GM21723 (cell line): ENCODE results near the gene TXNIP.

Experiments
- ATAC-seq: cut with Tn5 transposase; IDR thresholded peaks from one replicate; pipeline ENCODE4 v1.9.1; 2021; ENCODE audit warnings: mild to moderate bottlenecking, moderate library complexity; ENCODE audit not compliant: unreplicated experiment

The TXNIP gene

DNA sequence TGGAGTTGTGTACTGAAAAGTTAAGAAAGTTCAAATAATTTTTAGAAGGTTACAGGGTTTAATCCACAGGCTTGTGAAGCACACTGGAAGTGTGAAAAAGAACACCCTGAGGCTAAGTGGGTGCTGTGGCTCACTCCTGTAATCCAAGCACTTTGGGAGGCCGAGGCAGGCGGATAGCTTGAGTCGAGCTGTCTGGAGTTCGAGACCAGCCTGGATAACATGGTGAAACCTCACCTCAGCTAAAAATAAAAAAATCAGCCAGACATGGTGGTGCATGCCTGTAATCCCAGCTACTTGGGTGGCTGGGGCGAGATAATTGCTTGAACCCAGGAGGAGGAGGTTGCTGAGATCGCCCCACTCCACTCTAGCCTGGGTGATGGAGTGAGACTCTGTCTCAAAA is 9.8 kb downstream of the TXNIP start:
- ATAC-seq, result no peak

DNA sequence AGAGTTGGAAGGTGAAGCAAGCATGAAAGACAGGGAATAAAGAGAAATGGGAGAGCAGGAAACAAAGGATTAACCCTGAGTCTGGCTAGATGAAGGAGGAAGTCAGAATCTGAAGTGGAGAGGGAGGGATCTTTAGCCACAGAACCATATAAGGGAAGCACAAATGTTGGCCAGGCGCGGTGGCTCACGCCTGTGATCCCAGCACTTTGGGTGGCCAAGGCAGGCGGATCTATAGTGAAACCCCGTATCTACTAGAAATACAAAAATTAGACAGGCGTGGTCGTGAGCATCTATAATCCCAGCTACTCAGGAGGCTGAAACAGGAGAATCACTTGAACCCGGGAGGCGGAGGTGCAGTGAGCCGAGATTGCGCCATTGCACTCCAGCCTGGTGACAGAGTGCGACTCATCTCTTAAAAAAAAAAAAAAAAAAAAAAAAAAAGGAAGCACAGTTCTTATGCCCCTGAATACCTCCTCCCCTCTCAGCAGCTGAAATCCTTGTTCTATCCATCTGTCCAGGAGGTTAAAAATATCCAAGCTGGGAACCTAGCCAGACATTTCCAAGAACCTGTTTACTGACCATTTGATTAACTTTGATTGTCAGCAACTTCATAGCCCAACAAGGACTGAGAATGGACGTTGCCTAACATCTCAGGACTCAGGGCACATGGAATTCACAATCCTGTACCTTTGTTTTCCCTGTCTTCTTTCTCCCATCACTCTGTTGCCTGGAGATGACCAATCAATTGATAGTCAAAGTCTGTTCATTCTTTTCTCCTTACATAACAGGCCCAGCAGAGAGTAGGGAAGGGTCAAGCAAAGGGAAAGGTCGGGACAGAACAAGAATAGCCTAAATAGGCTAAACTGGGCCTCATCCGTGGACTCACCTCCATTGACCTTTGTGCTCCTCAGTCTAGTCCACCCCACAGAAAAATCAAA is 10.6 kb downstream of the TXNIP start:
- ATAC-seq, result no peak

DNA sequence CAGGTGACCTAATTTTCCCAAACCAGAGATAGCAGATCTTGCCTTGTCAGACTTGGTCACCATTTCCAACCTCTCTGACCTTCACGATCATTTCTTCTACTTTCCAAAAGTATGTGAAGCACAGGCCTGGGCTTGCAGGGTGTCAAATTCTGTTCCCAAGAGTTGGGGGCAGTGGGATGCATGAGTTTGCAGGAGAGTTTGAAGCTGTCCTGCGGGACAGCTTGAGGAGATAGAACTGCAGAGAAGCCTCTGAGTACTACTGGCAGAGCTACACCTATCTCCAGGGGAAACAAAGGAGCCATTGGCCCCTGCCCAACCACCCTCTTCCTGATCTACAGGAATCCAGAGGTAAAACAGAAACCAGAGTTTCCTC is 11.3 kb downstream of the TXNIP start:
- no peak for ATAC-seq

DNA sequence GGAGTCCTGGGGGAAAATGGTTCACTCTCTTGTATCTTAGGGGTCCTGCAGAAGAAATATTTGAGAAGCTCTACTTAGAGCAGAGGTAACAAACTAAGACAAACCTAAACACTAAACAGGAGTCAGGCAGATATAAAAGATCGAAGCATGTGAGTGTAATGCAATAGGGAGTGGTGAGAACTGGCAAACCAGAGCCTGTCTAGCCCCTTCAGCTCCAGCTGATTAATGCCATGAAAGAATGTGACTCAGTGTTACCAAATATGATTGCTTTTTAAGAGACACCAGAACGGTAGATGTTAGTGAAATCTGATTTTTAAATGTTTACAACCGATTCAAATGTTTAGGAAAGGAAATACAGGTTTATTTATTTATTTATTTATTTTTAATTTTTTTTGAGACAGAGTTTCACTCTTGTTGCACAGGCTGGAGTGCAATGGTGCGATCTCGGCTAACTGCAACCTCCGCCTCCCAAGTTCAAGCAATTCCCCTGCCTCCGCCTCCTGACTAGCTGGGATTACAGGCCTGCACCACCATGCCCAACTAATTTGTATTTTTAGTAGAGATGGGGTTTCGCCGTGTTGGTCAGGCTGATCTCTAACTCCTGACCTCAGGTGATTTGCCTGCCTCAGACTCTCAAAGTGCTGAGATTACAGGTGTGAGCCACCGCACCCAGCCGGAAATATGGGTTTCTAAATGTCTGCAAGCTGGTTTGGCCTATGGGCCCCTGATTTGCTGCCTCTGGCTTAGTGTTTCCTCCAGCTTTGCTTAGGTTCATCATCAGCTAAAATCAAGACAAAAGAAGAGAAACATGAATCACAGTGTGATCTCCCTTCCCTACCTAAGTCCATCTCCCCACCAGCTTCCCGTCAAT is 12.2 kb downstream of the TXNIP start:
- no peak for ATAC-seq

DNA sequence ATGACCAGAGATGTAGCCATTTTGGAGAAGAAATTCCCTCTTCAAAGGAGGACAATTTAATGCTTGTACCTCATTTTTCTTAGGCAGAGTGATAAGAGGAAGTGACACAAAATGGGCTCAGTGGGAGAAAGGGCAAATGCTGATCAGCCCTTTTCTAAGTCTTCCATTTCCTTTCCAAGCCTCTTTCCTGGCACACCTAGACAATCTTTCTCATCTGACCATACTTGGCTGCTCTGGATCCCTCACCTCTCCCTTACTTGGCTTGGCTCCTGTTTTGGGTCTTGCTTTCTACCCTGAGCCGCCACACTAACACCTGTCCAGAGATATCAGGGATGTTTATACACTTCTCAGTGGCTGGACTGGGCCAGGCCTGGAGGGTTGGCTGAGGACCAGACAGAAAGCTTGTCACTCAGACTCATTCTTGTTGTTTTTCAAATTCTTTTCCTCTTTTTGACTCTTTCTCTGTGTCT is 13.1 kb downstream of the TXNIP start:
- ATAC-seq, result no peak

DNA sequence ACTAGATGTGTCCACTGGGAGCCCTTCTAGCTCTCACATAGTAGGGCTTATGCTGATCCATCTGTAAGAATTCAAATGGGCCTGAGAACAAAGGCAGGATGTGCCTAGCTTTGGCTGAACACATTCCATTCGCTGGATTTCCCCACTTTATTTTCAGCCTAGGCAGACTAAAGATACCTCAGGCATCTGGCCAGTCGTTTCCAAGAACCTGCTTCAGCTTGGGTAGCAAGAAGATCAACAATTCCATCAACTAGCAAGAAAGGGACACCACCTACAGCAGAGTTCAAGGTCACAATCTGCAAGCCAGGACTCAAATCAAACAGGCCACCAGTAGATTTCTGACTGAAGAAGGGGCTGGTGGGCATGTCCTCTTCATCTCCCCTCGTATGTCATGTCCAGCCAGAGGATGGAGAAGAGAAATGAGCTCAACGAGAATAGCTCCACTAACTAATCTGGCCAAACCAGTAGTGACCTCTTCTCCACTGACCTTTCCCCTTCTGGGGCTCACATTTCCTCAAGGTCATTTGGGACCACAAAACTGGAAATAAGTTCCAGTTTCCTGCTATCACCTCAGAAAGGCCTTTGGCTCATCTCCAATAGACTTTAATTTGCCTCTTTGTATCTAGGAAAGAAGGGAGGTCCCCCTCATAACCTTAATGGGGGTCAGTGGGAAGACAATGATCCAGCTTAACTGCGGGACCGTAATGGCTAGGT is 14.2 kb downstream of the TXNIP start:
- ATAC-seq, result no peak

- ATAC-seq, result no peak
Measured at GRCh38 chr1:145980457-145980994, 15.9 kb downstream of the TXNIP start.

DNA sequence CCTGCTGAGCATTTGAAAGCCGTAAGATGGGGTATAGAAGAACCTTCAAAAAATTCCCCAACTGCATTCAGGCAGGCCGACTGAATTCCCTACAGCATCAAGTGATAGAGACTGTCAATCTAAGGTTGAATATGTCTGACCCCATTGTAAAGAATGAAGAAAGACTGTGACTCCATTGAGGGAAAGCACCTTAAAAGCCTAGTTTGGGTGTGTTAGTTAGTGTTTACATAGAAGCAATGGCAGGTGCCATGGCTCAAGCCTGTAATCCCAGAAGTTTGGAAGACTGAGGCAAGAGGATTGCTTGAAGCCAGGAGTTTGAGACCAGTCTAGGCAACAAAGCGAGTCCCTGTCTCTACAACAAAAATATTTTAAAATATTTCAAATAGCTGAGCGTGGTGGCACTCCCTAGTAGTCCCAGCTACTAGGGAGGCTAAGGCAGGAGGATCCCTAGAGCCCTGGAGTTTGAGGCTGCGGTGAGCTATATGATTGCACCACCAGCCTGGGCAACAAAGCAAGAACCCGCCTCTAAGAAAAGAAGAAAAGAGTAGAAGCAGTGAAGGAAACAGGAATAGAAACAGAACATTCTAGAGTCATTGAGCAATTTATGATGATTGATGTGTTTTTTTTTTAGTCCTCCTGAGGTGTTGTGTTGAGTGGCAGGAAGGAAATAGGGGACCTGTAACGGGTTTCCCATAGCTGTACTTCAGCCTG is 16.5 kb downstream of the TXNIP start:
- peak; percentile 22 for ATAC-seq

- peak; percentile 91 for ATAC-seq
Measured at GRCh38 chr1:145978854-145979745, 17.3 kb downstream of the TXNIP start.

DNA sequence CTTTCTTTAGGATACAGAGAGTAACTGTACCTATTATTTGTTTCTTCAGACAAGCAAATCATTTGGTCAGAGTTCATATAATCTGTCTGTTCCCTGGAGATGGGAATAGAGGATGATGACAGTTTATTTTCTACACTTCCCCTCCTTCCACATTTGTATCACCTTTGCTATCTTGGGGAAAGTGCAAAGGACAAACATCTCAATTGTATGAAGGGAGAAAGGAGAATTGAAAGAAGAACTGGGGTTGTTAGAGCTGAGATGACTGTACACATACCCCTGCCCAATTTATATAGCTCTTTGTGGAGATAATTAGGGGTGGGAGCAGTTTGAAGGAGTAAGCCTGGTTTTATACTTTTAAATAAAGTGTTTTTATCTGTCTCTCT is 17.9 kb downstream of the TXNIP start:
- ATAC-seq, result no peak

GRCh38 chr1:145977486-145978470 is 18.6 kb downstream of the TXNIP start:
- ATAC-seq, result no peak

- ATAC-seq, result no peak
Measured at GRCh38 chr1:145977016-145977415, 19.4 kb downstream of the TXNIP start.

GRCh38 chr1:145975216-145975615 is 21.2 kb downstream of the TXNIP start:
- ATAC-seq, result no peak

DNA sequence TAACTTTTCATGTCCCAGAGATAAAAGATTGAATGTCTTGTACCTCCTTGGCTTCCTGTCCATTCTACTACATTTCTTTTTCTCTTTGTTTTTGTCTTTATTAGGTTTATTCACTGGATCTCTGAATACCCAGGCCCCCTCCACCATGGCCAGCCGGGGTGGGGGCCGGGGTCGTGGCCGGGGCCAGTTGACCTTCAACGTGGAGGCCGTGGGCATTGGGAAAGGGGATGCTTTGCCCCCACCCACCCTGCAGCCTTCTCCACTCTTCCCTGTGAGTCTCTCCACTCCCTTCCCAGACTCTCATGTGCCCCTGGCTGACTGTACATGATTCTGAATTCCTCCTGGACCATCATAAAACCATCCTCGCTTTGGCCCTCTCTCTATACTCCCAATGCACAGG is 21.7 kb downstream of the TXNIP start:
- ATAC-seq, result no peak

- no peak for ATAC-seq
Measured at GRCh38 chr1:145972580-145972979, 23.8 kb downstream of the TXNIP start.

DNA sequence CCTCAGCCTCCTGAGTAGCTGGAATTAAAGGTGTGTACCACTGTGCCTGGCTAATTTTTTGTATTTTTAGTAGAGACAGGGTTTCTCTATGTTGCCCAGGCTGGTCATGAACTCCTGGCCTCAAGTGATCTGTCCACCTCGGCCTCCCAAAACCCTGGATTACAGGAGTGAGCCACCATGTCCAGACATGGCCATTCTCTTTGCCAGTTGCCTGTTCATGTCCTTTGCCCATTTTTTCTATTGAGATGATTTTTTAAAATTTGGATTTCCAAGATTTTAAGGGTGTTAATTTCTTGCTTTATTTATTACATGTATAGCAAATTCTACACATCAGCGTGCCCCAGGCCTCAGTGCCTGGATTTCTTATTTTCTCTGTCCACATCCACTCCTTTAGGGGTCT is 29.1 kb downstream of the TXNIP start:
- ATAC-seq, result no peak

DNA sequence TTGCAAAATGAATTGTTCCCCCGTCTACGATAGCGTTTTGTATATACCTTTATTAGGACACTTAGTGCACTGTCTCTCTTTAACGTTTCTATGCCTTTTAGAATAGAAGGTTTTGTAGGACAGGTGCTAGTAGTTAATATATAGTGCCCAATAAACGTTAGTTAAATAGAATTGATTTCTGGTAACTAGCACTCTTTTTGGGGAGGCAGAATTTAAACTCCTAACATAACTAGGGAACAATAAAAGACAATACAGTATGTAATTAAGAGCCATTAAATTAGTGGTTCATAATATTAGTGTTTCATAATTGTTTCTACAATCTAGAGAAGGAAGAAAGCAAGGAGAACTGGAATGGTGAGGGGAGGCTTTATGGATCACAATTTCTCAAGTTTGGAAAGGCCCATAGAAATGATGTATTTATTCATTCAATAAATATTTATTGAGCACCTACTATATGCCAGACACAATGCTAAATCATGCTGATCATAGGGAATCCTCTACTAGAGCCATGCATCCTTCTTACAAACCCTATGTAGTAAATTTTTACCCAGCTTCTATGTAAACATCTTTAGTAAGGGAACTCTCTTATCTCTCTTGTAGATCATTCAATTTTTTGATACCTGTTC is 31.1 kb downstream of the TXNIP start:
- ATAC-seq, result no peak
